GM21367 (cell line): ENCODE results near the gene HECTD1.

ENCODE experiments used
- ATAC-seq: cut with Tn5 transposase; IDR thresholded peaks from one replicate; pipeline ENCODE4 v1.9.1; 2021; ENCODE audit not compliant: unreplicated experiment

Gene HECTD1

GRCh38 chr14:31161274-31161673, 46.3 kb downstream of the HECTD1 start:
- no peak for ATAC-seq

- ATAC-seq = no peak
These were observed 47.8 kb downstream of the HECTD1 start for GRCh38 chr14:31159682-31160296.

- ATAC-seq = no peak
These were observed 52.6 kb downstream of the HECTD1 start for GRCh38 chr14:31154956-31155355.

- no peak for ATAC-seq
These were observed 65.0 kb downstream of the HECTD1 start for GRCh38 chr14:31142455-31143087.

- ATAC-seq = no peak
These were observed 68.2 kb downstream of the HECTD1 start for GRCh38 chr14:31139301-31139847.

- ATAC-seq = no peak
These were observed 69.3 kb downstream of the HECTD1 start for GRCh38 chr14:31138301-31138700.

- ATAC-seq = no peak
These were observed 70.2 kb downstream of the HECTD1 start for GRCh38 chr14:31137214-31137889.

GRCh38 chr14:31133133-31133532, 74.5 kb downstream of the HECTD1 start:
- ATAC-seq = no peak

GRCh38 chr14:31128601-31129526, 78.7 kb downstream of the HECTD1 start:
- ATAC-seq = no peak

GRCh38 chr14:31127690-31128089, 79.9 kb downstream of the HECTD1 start:
- ATAC-seq = peak; percentile 69

- no peak for ATAC-seq
These were observed 80.9 kb downstream of the HECTD1 start for GRCh38 chr14:31126680-31127079.

- no peak for ATAC-seq
These were observed 82.4 kb downstream of the HECTD1 start for GRCh38 chr14:31125231-31125630.

GRCh38 chr14:31124197-31124596, 83.4 kb downstream of the HECTD1 start:
- ATAC-seq = no peak

GRCh38 chr14:31122921-31123320, 84.7 kb downstream of the HECTD1 start:
- no peak for ATAC-seq

GRCh38 chr14:31122098-31122611, 85.4 kb downstream of the HECTD1 start:
- no peak for ATAC-seq

GRCh38 chr14:31118892-31119291, 88.7 kb downstream of the HECTD1 start:
- no peak for ATAC-seq

- ATAC-seq = no peak
These were observed 93.8 kb downstream of the HECTD1 start for GRCh38 chr14:31113794-31114193.

- ATAC-seq = no peak
These were observed 96.7 kb downstream of the HECTD1 start for GRCh38 chr14:31110872-31111271.

- no peak for ATAC-seq
These were observed 98.3 kb downstream of the HECTD1 start for GRCh38 chr14:31109257-31109656.

GRCh38 chr14:31106768-31107167, 100.8 kb downstream of the HECTD1 start:
- ATAC-seq = no peak

- no peak for ATAC-seq
These were observed 110.5 kb downstream of the HECTD1 start for GRCh38 chr14:31097081-31097480.
